HL-60 (cell line): ENCODE data around the gene SERBP1.

Experiments
- GABPA ChIP-seq: IDR thresholded peaks from 2 replicates; pipeline ENCODE4 v1.6.1; 2012; ENCODE audit warnings: low read depth
- POLR2AphosphoS5 ChIP-seq: IDR thresholded peaks from 2 replicates; pipeline ENCODE4 v1.6.1; 2012; ENCODE audit warnings: low read depth
- SPI1 ChIP-seq: IDR thresholded peaks from 2 replicates; pipeline ENCODE4 v1.6.1; 2012; ENCODE audit warnings: low read depth, mild to moderate bottlenecking, borderline replicate concordance
- TF ChIP-seq, protein P1 (sequence below): IDR thresholded peaks from one replicate; pipeline ENCODE4 v1.5.1; 2011; ENCODE audit warnings: low read length, control low read depth, inconsistent platforms; ENCODE audit not compliant: insufficient read depth
- TF ChIP-seq, protein P2 (sequence below): IDR thresholded peaks from 2 replicates; pipeline ENCODE4 v1.6.1; 2012; ENCODE audit warnings: low read depth; ENCODE audit not compliant: insufficient replicate concordance

DNA sequence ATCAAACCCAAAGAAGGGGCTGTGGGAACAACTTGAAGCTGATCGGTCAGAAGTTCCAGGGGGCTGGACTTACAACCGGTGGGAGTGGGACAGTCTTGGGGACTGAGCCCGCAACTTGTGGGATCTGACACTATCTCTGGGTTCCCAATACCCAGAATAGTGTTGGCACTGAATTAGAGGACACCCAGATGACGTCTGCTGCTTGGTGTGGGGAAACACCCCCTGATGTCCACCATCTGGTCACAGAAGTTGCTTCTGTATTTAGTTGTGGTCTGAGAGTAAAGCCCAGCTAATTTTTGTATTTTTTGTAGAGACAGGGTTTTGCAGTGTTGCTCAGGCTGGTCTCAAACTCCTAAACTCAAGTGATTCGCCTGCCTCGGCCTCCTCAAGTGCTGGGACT is 28.8 kb downstream of the SERBP1 start:
- TF ChIP-seq, protein P1, sequence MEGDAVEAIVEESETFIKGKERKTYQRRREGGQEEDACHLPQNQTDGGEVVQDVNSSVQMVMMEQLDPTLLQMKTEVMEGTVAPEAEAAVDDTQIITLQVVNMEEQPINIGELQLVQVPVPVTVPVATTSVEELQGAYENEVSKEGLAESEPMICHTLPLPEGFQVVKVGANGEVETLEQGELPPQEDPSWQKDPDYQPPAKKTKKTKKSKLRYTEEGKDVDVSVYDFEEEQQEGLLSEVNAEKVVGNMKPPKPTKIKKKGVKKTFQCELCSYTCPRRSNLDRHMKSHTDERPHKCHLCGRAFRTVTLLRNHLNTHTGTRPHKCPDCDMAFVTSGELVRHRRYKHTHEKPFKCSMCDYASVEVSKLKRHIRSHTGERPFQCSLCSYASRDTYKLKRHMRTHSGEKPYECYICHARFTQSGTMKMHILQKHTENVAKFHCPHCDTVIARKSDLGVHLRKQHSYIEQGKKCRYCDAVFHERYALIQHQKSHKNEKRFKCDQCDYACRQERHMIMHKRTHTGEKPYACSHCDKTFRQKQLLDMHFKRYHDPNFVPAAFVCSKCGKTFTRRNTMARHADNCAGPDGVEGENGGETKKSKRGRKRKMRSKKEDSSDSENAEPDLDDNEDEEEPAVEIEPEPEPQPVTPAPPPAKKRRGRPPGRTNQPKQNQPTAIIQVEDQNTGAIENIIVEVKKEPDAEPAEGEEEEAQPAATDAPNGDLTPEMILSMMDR, result no peak
- TF ChIP-seq, protein P2, sequence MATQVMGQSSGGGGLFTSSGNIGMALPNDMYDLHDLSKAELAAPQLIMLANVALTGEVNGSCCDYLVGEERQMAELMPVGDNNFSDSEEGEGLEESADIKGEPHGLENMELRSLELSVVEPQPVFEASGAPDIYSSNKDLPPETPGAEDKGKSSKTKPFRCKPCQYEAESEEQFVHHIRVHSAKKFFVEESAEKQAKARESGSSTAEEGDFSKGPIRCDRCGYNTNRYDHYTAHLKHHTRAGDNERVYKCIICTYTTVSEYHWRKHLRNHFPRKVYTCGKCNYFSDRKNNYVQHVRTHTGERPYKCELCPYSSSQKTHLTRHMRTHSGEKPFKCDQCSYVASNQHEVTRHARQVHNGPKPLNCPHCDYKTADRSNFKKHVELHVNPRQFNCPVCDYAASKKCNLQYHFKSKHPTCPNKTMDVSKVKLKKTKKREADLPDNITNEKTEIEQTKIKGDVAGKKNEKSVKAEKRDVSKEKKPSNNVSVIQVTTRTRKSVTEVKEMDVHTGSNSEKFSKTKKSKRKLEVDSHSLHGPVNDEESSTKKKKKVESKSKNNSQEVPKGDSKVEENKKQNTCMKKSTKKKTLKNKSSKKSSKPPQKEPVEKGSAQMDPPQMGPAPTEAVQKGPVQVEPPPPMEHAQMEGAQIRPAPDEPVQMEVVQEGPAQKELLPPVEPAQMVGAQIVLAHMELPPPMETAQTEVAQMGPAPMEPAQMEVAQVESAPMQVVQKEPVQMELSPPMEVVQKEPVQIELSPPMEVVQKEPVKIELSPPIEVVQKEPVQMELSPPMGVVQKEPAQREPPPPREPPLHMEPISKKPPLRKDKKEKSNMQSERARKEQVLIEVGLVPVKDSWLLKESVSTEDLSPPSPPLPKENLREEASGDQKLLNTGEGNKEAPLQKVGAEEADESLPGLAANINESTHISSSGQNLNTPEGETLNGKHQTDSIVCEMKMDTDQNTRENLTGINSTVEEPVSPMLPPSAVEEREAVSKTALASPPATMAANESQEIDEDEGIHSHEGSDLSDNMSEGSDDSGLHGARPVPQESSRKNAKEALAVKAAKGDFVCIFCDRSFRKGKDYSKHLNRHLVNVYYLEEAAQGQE, result no peak
- 0 out of 2 replicates have a peak, but pooled peaks have one; percentile 2 for TF ChIP-seq POLR2AphosphoS5
- TF ChIP-seq SPI1, result no peak
- TF ChIP-seq GABPA, result no peak
